Measurements from ENCODE around the gene HSP90B1.
A peak's percentile ranks its signal among the peaks of the same experiment; 100 is the strongest.

HSP90B1 gene

GRCh38 chr12:103947871-103948555 lies 17.8 kb downstream of the HSP90B1 start:
- Mint-ChIP-seq H3K4me3 (no peak overlapping the region), H3K4me1 (ENCODE audit: low read depth) (peaks cover 12% of the 10 kb centered on the region), H3K27me3 (no peaks in the 10 kb centered on the region), H3K36me3 (ENCODE audit: low read depth) (peaks cover 92% of the 10 kb centered on the region), H3K9me3 (no peaks in the 10 kb centered on the region), H3K27ac (peak overlapping the region; percentile 37)
- intact Hi-C loops (cut with micrococcal nuclease): loop anchor here (2.0 to 5.0 kb wide), 2 partner anchors 13 to 34 kb away; no protein-coding TSS in a partner anchor

GRCh38 chr12:103948746-103949406 lies 18.7 kb downstream of the HSP90B1 start:
- no peak overlapping the region for H3K27ac Mint-ChIP-seq

DNA sequence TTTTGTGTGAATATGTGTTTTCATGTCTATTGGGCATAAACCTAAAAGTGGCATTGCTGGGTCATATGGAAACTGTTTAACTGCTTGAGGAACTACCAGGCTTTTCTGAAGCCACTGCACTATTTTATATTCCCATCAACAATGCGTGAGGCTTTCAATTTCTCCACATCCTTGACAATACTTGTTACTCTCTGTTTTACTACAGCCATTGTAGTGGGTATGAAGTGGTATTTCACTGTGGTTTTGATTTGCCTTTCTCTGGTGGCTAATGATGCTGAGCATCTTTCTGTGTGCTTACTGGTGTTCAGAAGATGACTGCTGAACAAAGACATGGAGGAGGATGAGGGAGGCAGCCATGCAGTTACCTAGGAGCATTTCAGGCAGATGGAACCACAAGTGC lies 22.3 kb downstream of the HSP90B1 start:
- intact Hi-C loops (cut with micrococcal nuclease): no loop called here
- peaks cover 31% of the 10 kb centered on the region for H3K4me1 Mint-ChIP-seq (ENCODE audit: low read depth)
- no peak overlapping the region for H3K4me3 Mint-ChIP-seq
- no peaks in the 10 kb centered on the region for H3K9me3 Mint-ChIP-seq
- H3K27me3 Mint-ChIP-seq: no peaks in the 10 kb centered on the region
- peaks cover 70% of the 10 kb centered on the region for H3K36me3 Mint-ChIP-seq (ENCODE audit: low read depth)
- H3K27ac Mint-ChIP-seq: no peak overlapping the region

More at GRCh38 chr12:103948746-103949406, 18.7 kb downstream of the HSP90B1 start:
- no peaks in the 10 kb centered on the region for H3K9me3 Mint-ChIP-seq
- intact Hi-C loops (cut with micrococcal nuclease): loop anchor here (2.0 to 5.0 kb wide), 2 partner anchors 14 to 33 kb away; no protein-coding TSS in a partner anchor
- no peak overlapping the region for H3K4me3 Mint-ChIP-seq
- peaks cover 12% of the 10 kb centered on the region for H3K4me1 Mint-ChIP-seq (ENCODE audit: low read depth)
- no peaks in the 10 kb centered on the region for H3K27me3 Mint-ChIP-seq
- peaks cover 92% of the 10 kb centered on the region for H3K36me3 Mint-ChIP-seq (ENCODE audit: low read depth)

DNA sequence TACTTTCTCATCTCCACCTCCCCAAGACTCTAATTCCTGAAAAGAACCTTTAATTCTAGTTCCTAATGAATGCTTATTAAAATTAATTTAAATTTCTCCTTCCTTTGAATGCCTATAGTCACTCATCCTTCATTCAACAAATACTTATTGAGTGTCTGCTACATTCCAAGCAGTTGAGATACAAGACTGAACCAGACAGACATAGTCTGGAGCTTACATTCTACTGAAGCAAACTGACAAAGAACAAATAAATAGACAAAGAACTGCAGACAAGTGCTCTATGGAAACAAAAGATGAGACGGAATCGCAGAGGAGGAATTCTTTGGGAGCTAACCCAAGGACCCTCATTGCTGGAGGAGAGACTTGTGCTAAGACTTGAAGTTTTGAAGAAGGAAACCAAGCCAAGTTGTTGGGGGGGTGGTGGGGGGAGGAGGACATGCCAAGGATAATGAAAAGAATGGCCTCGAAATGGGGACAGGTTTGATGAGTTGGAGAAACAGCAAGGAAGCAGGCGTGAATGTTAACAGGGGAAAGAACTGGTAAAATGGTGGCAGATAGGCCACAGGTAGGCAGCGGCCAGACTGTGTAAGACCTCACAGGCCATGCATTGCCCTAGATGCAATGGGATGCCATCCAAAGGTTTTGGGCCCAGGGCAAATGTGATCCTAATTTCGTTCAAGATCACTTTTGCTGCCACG lies 25.8 kb downstream of the HSP90B1 start:
- H3K27me3 Mint-ChIP-seq: no peaks in the 10 kb centered on the region
- peak overlapping the region; percentile 85 for H3K4me3 Mint-ChIP-seq
- H3K4me1 Mint-ChIP-seq (ENCODE audit: low read depth): peaks cover 42% of the 10 kb centered on the region
- intact Hi-C loops (cut with micrococcal nuclease): loop anchor here (5.0 kb wide), 2 partner anchors 106 to 1281 kb away; partner anchors contain the start of genes APPL2 and HCFC2
- peaks cover 35% of the 10 kb centered on the region for H3K36me3 Mint-ChIP-seq (ENCODE audit: low read depth)
- H3K27ac Mint-ChIP-seq: peak overlapping the region; percentile 89
- H3K9me3 Mint-ChIP-seq: no peaks in the 10 kb centered on the region

DNA sequence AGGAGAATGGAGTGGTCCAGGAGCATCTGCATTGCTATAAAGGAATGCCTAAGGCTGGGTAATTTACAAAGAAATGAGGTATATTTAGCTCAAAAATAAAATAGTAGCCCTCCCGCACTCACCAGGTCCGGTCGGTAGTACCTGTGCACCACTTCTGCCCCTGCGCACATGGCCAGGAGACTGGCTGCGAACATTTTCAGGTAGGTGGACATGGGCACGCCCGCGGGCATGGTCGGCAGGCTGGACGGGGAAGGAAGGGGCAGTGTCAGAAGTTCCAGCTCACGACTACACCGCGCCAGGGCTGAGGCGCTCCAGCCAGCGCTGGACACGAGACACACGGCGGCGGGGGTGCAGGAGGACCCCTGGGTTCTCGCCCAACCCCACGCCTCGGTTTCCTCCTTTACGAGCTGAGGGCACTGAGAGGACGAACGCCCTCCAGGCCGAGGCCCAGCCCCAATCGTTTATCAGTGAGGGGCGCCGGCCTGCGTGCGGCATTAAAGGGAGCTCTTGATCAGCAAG lies 26.4 kb downstream of the HSP90B1 start:
- H3K4me3 Mint-ChIP-seq: peak overlapping the region; percentile 85
- no peaks in the 10 kb centered on the region for H3K9me3 Mint-ChIP-seq
- H3K27ac Mint-ChIP-seq: peak overlapping the region; percentile 89
- H3K36me3 Mint-ChIP-seq (ENCODE audit: low read depth): peaks cover 35% of the 10 kb centered on the region
- peaks cover 42% of the 10 kb centered on the region for H3K4me1 Mint-ChIP-seq (ENCODE audit: low read depth)
- intact Hi-C loops (cut with micrococcal nuclease): loop anchor here (1.0 to 5.0 kb wide), 4 partner anchors 9 to 1281 kb away; partner anchors contain the start of genes APPL2, HCFC2, HSP90B1 and TDG
- H3K27me3 Mint-ChIP-seq: no peaks in the 10 kb centered on the region

DNA sequence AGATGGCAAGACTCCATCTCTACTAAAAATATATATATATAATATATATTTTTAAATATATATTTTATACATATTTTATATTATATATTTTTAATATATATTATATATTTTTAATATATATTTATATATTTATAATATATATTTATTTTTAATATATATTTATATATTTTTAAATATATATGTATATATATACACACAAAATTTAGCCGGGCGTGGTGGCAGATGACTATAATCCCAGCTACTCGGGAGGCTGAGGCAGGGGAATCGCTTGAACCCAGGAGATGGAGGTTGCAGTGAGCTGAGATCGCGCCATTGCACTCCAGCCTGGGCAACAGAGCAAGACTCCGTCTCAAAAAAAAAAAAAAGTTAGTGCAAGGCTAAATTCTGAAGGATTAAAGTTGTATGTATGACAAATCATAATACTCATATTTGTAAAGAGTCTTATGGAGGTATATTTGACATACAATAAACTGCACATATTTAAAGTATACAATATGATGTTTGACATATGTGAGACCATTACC lies 27.7 kb downstream of the HSP90B1 start:
- no peaks in the 10 kb centered on the region for H3K9me3 Mint-ChIP-seq
- peaks cover 37% of the 10 kb centered on the region for H3K4me1 Mint-ChIP-seq (ENCODE audit: low read depth)
- peaks cover 23% of the 10 kb centered on the region for H3K36me3 Mint-ChIP-seq (ENCODE audit: low read depth)
- intact Hi-C loops (cut with micrococcal nuclease): loop anchor here (1.0 to 5.0 kb wide), 4 partner anchors 7 to 1279 kb away; partner anchors contain the start of genes APPL2, HCFC2, HSP90B1 and TDG
- H3K27ac Mint-ChIP-seq: peak overlapping the region; percentile 89
- H3K4me3 Mint-ChIP-seq: peak overlapping the region; percentile 85
- H3K27me3 Mint-ChIP-seq: no peaks in the 10 kb centered on the region

DNA sequence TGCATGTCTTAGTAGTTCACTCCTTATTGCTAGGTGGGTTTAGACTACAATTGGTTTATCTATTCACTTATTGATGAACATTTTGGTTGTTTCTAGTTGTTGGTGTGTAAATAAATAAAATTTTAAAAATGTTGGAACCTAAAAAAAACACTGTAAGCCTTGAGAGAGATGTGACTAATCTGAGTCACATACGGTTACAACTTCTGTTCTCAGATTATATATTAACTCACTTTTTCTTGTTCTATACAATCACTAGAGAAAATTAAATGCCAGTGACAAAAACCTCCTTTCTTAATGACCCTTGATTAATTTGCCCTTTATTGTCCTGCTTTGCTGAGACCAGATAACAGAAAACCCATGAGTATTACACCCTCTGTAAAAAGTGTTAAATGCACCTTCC lies 28.4 kb downstream of the HSP90B1 start:
- Mint-ChIP-seq H3K27ac (no peak overlapping the region), H3K9me3 (no peaks in the 10 kb centered on the region), H3K4me1 (ENCODE audit: low read depth) (peaks cover 36% of the 10 kb centered on the region), H3K4me3 (no peak overlapping the region), H3K27me3 (no peaks in the 10 kb centered on the region), H3K36me3 (ENCODE audit: low read depth) (peaks cover 16% of the 10 kb centered on the region)
- intact Hi-C loops (cut with micrococcal nuclease): loop anchor here (5.0 kb wide), 2 partner anchors 104 to 1279 kb away; partner anchors contain the start of genes APPL2 and HCFC2

- peaks cover 32% of the 10 kb centered on the region for H3K4me1 Mint-ChIP-seq (ENCODE audit: low read depth)
- no peaks in the 10 kb centered on the region for H3K9me3 Mint-ChIP-seq
- no peak overlapping the region for H3K27ac Mint-ChIP-seq
- no peak overlapping the region for H3K4me3 Mint-ChIP-seq
- intact Hi-C loops (cut with micrococcal nuclease): no loop called here
- no peaks in the 10 kb centered on the region for H3K27me3 Mint-ChIP-seq
- peaks cover 11% of the 10 kb centered on the region for H3K36me3 Mint-ChIP-seq (ENCODE audit: low read depth)
Observed at GRCh38 chr12:103960616-103961227, 30.5 kb downstream of the HSP90B1 start.

GRCh38 chr12:103962493-103962892 lies 32.3 kb downstream of the HSP90B1 start:
- H3K27me3 Mint-ChIP-seq: no peaks in the 10 kb centered on the region
- peaks cover 12% of the 10 kb centered on the region for H3K36me3 Mint-ChIP-seq (ENCODE audit: low read depth)
- no peaks in the 10 kb centered on the region for H3K9me3 Mint-ChIP-seq
- no peak overlapping the region for H3K4me3 Mint-ChIP-seq
- intact Hi-C loops (cut with micrococcal nuclease): no loop called here
- H3K4me1 Mint-ChIP-seq (ENCODE audit: low read depth): peaks cover 34% of the 10 kb centered on the region
- no peak overlapping the region for H3K27ac Mint-ChIP-seq

DNA sequence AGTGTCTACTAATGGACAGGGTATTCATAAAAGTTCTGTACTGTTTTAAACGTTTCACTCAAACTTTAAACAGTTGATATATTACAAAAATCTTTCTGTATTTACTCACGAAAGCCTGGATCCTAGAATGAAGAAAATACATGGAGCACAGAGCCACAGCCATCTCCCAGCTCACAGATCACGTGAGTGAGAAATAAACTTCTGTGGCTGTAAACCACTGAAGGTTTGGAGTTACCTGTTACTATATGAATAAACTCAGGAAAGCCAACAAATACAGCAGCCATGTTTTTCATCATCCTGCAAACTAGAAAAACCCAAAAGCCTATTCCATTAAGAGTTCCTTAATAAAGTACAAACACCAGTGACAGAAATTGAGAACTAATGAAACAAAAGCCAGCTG lies 34.6 kb downstream of the HSP90B1 start:
- Mint-ChIP-seq H3K27ac (peak overlapping the region; percentile 99), H3K36me3 (ENCODE audit: low read depth) (peaks cover 31% of the 10 kb centered on the region), H3K9me3 (no peaks in the 10 kb centered on the region), H3K4me1 (ENCODE audit: low read depth) (peaks cover 51% of the 10 kb centered on the region), H3K27me3 (no peaks in the 10 kb centered on the region), H3K4me3 (peak overlapping the region; percentile 99)
- intact Hi-C loops (cut with micrococcal nuclease): loop anchor here (1.0 to 2.0 kb wide), 2 partner anchors 8 to 34 kb away; partner anchors contain the start of gene HSP90B1

- Mint-ChIP-seq H3K27me3 (no peaks in the 10 kb centered on the region), H3K36me3 (ENCODE audit: low read depth) (peaks cover 31% of the 10 kb centered on the region), H3K27ac (peak overlapping the region; percentile 99), H3K9me3 (no peaks in the 10 kb centered on the region), H3K4me1 (ENCODE audit: low read depth) (peaks cover 49% of the 10 kb centered on the region), H3K4me3 (peak overlapping the region; percentile 99)
- intact Hi-C loops (cut with micrococcal nuclease): loop anchor here (1.0 to 2.0 kb wide), 2 partner anchors 8 to 34 kb away; partner anchors contain the start of gene HSP90B1
Observed at GRCh38 chr12:103965255-103965589, 35.0 kb downstream of the HSP90B1 start.

DNA sequence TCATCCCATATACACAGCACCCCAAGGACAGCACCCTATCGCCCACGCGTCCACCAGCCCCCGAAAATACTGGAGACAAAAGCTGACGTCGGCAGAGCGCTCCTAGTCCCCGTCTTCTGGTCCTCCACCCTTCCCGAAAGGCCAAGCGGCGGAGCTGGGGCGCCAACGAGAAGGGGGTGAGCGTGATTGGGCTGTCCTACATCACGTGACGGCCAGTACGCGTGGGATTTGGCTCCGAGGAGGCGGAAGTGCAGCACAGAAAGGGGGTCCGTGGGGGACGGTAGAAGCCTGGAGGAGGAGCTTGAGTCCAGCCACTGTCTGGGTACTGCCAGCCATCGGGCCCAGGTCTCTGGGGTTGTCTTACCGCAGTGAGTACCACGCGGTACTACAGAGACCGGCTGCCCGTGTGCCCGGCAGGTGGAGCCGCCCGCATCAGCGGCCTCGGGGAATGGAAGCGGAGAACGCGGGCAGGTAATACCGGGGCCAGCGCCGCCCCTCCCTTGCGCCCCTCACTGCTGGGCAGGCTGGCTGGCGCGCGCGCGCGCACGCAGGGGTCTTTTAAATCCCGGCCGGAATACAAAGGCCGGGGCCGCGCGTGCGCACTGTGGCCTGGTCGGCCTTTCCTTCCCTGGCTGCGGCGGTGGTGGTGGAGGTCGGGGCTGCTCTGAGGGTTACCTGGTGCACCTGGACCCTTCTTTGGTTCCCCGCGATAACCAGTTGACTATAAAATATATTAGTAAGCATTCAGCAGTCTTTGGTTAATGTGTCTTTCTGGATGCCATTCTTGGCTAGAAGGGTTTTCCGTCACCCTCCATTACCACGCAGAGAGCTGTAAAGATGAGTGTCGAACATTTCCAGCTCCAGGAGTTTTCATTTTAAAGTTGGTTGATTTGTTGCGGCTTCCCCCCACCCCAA lies 35.6 kb downstream of the HSP90B1 start, which contains the start of gene TDG:
Gene TDG, plus strand, starts transcription at position 283 of the 915 bp plus-strand sequence. Its CDS starts 166 bp downstream, at position 449.
- H3K9me3 Mint-ChIP-seq: no peaks in the 10 kb centered on the region
- peak within 1 kb of the TSS; percentile 99 for H3K27ac Mint-ChIP-seq
- H3K36me3 Mint-ChIP-seq (ENCODE audit: low read depth): peaks cover 31% of the 10 kb centered on the region
- H3K4me1 Mint-ChIP-seq (ENCODE audit: low read depth): peaks cover 44% of the 10 kb centered on the region
- peak within 1 kb of the TSS; percentile 99 for H3K4me3 Mint-ChIP-seq
- intact Hi-C loops (cut with micrococcal nuclease): loop anchor here (1.0 to 2.0 kb wide), 2 partner anchors 9 to 35 kb away; partner anchors contain the start of gene HSP90B1
- no peaks in the 10 kb centered on the region for H3K27me3 Mint-ChIP-seq

Measured in dendritic cell treated with granulocyte-macrophage colony-stimulating factor and Interleukin-4, amounts not matched to agents 40 ng/mL and 50 ng/mL, for 4 days (primary cell).